ENCODE data around the gene ZNF26.
"Not testable (repeated sequence)": the region's sequence is repeated elsewhere in the genome, so short reads cannot be mapped to it uniquely, and the experiment has no call there.

ZNF26 gene

GRCh38 chr12:132956011-132956788 is 30.0 kb upstream of the ZNF26 start, which contains the start of gene ZNF605:
TSS of gene ZNF605 (minus strand) at chr12:132956306. CDS start at chr12:132945635, 10,671 bp downstream.
- peak; percentile 75 for DNase-seq

GRCh38 chr12:132961790-132962189 is 24.4 kb upstream of the ZNF26 start:
- not testable (repeated sequence) for DNase-seq

DNA sequence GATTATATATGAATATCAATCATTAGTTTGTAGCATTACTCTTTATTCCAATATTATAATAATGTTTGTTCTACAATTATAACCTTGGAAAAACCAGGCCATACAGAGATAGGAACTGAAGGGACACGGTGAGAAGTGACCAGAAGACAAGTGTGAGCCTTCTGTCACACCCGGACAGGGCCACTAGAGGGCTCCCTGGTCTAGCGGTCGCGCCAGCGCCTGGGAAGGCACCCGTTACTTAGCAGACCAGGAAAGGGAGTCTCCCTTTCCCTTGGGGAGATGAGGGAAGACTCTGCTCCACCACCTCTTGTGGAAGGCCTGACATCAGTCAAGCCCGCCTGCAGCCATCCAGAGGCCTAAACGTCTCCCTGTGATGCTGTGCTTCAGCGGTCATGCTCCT is 22.2 kb upstream of the ZNF26 start:
- not testable (repeated sequence) for DNase-seq

- no peak for DNase-seq
These were observed 20.4 kb upstream of the ZNF26 start for GRCh38 chr12:132965796-132966195.

DNA sequence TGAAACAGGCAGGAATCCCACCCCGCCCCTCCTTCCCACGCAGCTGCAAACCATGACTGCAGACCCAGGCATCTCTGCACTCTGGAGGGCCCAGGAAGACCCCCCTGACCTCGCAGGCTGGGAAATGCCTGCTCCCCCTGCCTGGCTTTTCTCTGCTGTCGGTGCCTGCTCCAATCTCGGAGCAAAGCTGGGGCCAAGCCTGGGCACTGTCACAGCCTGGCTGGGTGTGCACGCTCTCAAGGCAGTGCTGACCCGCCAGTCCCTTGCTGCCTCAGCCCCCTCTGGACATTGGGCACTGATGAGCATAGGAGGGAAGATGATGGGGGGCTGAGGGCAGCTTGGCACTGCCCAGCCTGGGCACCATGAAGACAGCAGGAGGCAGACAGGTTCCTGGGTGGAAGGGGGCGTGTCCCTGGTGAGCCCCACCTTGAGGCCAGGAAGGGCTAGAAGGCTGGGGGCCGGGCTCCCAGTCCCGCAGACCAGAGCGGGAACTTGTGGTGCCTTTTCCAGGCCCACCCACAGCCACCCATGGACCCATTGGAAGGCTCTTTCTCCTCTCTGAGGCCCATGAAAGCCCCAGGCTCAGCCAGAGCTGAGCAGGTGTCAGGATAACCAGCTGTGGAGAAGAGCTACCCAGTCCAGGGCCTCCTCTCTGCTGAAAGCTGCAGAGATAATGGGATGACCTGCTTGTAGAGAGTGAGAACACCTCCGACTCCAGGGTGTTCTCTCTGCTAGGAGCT is 19.3 kb upstream of the ZNF26 start:
- no peak for DNase-seq

DNA sequence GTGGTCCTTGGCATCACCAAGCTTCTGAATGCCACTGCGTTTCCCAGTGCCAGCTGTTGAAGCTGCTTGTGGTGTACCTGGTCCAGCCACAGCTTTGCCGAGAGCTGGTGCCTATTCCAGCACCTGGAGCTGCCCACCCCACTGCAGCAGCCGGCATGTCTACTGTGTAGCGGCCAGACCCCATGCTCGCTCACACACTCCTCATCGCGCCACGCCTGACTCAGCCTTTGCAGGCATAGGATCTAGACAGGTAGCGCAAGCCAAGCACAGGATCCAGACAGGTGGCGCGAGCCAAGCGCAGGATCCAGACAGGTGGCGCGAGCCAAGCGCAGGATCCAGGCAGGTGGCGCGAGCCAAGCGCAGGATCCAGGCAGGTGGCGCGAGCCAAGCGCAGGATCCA is 18.4 kb upstream of the ZNF26 start:
- no peak for DNase-seq

GRCh38 chr12:132972374-132972773 is 13.8 kb upstream of the ZNF26 start:
- DNase-seq: no peak

DNA sequence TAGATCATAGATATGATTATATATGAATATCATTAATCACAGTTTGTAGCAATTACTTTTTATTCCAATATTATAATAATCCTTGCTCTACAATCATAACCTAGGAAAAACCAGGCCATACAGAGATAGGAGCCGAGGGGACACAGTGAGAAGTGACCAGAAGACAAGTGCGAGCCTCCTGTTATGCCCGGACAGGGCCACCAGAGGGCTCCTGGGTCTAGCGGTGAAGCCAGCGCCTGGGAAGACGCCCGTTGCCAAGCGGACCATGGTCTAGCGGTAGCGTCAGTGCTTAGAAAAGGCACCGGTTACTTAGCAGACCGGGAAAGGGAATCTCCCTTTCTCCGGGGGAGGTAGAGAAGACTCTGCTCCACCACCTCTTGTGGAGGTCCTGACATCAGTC is 9.3 kb upstream of the ZNF26 start:
- DNase-seq: not testable (repeated sequence)

GRCh38 chr12:132986885-132987225 is 688 bp downstream of the ZNF26 start:
- DNase-seq: no peak

DNA sequence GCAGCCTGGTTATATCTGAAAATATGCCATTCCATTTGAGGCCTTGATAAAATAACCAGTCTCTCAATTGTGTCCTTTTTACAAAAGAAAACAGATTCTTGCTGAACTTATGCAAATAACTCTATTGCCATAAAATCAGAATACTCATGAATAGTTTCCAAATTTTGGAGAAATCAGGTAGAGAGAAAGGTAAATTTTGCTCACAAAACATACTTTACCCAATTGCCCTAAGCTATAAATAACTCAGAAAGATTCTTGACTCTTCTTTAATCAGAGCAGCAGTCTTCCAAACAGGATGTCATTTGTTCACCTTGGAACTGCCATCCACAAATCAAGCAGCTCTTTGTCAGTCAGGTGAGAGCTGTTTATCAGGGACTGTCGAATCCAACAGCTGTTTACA is 12.6 kb downstream of the ZNF26 start:
- DNase-seq: no peak

GRCh38 chr12:133010657-133011297 is 24.6 kb downstream of the ZNF26 start:
- DNase-seq: no peak

DNA sequence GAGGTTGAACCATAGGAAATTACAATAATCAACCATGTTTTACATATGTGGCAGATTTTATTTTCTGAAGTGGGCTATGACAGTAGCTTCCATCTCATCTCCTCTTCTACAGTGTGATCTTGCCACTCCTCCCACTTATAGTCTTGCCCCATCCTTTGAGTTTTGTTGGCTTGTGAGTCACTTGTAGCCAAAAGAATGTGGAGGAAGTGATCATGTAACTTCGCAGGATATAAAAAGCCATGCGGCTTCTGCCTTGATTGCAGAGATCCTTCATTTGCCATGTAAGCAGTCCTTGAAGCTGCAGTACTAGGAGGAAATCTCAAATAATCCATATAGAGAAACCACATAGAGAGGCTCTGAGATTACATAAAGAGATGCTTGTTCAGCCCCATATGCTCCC is 37.4 kb downstream of the ZNF26 start:
- DNase-seq: no peak

- DNase-seq: no peak
These were observed 40.8 kb downstream of the ZNF26 start for GRCh38 chr12:133026996-133027395.

DNA sequence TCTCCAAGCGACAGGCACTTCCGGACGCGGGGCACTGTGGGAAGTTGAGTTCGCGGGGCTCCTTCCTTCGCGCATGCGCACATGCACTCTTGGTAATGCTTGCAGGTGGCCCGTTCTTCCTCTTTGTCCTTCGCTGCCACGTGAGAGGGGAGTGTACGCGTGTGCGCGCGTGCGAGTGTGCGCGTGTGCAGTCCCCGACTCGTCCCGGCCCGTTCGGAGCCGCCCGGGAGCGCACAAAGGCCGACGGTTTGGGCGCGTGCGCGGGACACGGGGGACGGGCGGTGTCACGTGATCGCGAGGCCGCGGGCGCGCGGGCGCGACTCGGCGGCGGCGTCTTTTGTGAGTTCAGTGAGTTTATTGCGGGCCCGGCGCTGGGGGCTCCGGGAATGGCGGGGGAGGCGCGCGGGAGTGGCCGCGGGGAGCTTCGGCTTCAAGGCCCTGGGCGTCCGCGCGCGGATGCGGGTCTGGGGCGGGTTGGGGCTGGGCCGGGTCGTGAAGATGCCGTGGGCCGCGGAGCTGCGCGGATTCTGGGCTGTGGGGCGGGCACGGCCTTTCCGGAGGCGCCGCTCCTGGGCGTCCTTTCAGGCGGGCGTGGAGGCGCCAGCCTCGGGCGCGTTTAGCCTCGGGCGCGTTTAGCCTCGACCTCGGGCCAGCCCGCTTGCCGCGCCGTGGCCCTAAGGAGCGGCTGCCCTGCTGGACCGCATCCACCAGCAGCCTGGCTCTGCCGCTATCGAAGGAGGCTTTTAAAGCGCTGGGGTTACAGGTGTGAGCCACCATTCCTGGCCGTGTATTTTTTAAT is 51.2 kb downstream of the ZNF26 start, which contains the start of gene ZNF84:
Gene ZNF84 (plus strand): TSS at position 303 of the 799 bp plus-strand sequence. CDS start 3,959 bp downstream, outside the sequence.
- DNase-seq: peak; percentile 92

- DNase-seq: no peak
These were observed 52.0 kb downstream of the ZNF26 start for GRCh38 chr12:133038118-133038709.

GRCh38 chr12:133046698-133047097 is 60.5 kb downstream of the ZNF26 start:
- no peak for DNase-seq

- DNase-seq: no peak
These were observed 71.3 kb downstream of the ZNF26 start for GRCh38 chr12:133057446-133057845.

DNA sequence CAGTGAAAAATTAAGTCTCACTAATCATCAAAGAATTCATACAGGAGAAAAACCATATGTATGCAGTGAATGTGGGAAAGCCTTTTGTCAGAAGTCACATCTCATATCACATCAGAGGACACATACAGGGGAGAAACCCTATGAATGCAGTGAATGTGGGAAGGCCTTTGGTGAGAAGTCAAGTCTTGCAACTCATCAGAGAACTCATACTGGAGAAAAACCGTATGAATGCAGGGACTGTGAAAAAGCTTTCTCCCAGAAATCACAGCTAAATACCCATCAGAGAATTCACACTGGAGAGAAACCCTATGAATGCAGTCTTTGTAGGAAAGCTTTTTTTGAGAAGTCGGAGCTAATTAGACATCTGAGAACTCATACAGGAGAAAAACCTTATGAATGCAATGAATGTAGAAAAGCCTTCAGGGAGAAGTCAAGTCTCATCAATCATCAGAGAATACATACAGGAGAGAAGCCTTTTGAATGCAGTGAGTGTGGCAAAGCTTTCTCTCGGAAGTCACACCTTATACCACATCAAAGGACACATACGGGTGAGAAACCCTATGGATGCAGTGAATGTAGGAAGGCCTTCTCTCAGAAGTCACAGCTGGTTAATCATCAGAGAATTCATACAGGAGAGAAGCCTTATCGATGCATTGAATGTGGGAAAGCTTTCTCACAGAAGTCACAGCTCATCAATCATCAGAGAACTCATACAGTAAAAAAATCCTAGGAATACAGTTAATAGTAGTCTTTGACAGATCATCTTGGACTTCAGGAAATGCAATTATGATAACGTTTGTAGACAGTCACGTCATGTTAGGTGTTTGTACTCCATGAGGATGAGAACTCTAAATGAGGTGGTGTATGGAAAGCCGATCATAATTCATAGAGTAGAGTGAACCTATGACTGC is 72.3 kb downstream of the ZNF26 start:
- DNase-seq: no peak

DNA sequence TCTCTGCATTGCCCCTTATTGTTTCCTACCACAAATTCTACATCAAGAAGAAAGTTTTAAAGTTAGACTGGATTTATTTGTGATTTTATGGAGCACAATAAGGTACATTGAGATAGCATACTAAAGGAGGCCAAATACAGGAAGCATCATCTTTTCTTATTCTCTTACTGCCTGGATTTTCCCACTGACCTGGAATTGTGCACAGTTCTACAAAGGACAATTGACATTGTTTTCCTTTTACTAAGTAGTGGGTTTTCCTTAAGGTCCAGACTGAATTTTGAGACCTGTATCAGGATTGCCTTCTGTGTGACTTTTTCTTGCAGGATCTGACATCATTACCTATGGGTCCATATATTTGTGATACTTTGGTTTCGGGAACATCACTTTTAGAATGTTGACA is 75.8 kb downstream of the ZNF26 start:
- no peak for DNase-seq

- no peak for DNase-seq
These were observed 77.4 kb downstream of the ZNF26 start for GRCh38 chr12:133063556-133063955.

- no peak for DNase-seq
These were observed 87.7 kb downstream of the ZNF26 start for GRCh38 chr12:133073836-133074235.

Measured in activated effector memory CD4-positive, alpha-beta T cell treated with Interleukin-2 at 50 U/mL for 16 hours (primary cell).